ENCODE measurements around the gene SNCG.

DNA sequence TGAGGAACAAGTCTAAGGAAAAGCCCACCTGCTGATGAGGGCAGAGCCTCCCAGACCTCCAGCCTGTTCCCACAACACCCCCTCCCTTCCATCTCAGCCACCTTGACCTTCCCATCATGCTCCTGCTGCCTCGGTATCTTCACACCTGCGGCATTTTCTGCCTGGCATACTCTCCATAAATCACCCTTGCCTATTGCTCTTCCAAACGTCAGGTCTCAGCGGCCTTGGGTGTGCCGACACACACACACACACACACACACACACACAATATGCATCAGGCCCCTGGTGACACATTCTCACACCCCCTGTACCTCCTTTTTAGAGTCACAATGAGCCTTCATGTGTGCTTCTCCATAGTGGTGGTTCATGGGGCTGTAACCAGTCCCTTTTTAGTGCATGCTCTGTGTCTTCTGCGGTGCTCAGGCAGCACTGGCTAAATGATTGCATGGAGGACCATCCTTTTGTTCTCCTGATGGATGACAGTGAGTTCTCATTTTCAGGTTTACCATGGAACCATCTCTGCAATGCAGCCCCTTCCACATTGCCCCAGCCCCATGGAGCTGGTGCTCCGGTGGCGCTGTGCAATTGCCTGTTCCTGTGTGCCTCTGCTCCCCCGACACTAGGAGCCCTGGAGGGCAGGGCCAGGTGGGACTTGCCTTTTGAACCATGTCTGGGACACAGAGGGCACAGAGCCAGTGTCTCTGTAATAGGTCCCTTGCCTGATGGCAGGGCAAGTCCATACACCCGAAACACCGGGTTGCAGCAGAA is 14.4 kb downstream of the SNCG start:
- TF ChIP-seq, protein P1, sequence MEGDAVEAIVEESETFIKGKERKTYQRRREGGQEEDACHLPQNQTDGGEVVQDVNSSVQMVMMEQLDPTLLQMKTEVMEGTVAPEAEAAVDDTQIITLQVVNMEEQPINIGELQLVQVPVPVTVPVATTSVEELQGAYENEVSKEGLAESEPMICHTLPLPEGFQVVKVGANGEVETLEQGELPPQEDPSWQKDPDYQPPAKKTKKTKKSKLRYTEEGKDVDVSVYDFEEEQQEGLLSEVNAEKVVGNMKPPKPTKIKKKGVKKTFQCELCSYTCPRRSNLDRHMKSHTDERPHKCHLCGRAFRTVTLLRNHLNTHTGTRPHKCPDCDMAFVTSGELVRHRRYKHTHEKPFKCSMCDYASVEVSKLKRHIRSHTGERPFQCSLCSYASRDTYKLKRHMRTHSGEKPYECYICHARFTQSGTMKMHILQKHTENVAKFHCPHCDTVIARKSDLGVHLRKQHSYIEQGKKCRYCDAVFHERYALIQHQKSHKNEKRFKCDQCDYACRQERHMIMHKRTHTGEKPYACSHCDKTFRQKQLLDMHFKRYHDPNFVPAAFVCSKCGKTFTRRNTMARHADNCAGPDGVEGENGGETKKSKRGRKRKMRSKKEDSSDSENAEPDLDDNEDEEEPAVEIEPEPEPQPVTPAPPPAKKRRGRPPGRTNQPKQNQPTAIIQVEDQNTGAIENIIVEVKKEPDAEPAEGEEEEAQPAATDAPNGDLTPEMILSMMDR (IDR thresholded peaks at IDR 0.05) = no peak
- no peak for TF ChIP-seq EZH2 (IDR thresholded peaks at IDR 0.05; ENCODE audit: borderline replicate concordance, insufficient read depth, low read depth, low read length, poor library complexity, severe bottlenecking)

Measured in B cell (primary cell).